Putamen (tissue), 1 donor: Measurements from ENCODE around the gene IQCM.
"Not testable (repeated sequence)": the region's sequence is repeated elsewhere in the genome, so short reads cannot be mapped to it uniquely, and the experiment has no call there.

ENCODE experiments used
- DNase-seq: peaks from one replicate; pipeline ENCODE4 v3.0.0-alpha.2; 2016; ENCODE audit warnings: low spot score

The IQCM gene

DNA sequence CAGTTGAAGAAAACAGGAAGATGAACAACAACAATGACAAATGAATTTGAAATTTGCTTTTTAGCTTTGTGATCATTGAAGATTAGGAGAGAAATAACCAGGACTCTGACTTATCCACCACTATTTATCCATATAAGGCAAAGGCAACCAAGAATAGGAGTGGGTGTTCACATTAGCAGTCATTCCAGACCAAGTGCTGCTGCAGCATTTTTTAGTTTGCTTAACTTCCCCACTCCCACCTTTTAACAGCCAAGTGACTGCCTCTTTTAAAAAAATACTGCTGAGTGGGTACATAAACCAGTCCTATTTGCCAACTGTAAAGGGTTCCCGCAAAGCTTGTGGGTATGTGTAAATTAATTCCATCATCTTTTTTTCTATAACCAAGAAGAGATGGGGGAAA lies 230.9 kb downstream of the IQCM start:
- no peak for DNase-seq

DNA sequence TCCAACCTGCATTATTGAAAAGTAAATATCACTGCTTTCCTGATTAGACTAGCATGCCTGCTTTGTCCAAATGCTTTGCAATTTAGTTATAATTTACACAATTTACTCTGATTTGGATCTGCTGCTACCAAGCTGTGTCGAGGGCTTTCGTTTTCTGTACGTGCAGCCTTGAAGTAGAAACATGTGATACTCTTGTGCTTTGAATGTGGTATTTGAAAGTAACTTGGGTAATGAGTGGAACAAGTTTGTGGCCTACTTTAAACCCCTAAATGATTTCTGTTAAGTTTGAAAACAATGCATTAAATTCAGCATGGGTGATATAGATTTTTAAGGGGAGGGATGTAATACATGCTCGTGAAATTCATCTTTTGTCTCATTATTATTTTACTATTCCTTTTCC lies 240.7 kb downstream of the IQCM start:
- DNase-seq = no peak

DNA sequence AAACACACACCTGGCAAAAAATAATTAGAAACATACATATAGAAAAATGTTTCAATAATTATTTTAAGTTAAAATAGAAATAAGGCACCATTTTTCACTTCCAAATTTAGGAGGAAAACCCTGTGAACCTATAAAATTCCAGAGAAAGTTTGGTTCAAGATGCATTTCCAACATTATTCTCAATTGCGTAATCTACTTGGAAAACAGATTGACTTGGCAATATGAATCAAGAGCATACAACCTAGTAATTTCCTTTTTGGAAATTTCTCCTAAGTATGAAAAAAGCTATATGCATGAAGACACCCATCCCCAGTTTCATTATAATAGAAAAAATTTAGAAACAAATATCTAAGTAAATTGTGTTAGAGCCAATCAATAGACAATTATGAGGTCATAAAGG lies 242.9 kb downstream of the IQCM start:
- DNase-seq = no peak

DNA sequence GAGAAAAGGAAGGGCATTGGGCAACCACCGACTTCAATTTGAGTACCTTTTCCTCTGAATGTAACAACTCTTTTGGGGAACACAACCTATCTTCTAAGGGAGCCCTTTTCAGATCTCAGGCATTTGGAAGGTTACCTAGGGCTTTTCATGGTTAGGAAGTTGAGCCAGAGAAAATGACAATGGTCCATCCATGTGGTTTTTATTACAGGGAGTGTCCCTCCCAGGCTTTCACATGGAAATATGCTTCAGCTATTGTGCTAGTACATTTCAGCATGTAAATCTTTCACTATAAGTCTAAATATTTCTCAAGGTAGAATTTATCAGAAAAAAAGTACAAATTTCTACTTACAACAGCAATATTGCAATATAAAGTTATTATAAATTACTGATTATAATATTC lies 259.8 kb downstream of the IQCM start:
- no peak for DNase-seq

DNA sequence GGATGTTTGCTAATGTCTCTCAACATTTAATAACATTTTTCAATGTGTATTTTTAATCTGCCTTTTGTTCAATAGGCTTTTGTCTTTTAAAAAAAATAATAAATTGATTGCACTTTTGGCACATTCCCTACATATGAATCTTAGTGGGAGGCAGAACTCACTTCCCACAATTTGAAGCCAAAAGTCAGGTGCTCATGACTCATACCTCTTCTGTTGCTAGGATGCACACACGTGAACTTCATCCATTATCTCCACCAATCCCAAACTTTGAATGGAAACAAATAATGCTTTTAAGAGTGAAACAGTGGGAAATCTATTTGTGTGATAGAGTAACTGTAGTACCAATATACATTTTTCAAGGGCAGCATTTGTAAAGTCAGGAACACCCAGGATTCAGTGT lies 260.5 kb downstream of the IQCM start:
- DNase-seq = peak; percentile 31

DNA sequence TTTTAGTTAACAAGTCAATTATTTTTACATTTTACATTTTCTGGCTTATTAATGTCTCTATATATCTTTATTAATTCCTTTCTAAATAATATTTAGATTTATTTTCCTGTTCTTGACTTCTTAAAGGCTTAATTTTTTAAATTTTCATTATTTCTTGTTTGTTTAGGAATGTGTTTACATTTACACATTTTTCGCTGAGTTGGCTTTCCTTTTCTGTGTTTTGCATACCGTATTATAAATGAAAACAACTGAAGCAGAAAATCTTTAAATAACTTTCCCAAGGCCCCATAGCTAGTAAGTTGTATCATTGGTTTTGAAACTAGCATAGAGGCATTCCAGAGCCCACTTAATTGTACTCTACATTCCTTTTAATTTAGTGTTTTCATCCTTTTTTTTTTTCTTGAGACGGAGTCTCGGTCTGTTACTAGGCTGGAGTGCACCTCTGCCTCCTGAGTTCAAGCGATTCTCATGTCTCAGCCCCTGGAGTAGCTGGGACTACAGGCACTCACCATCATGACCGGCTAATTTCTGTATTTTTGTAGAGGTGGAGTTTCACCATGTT lies 261.6 kb downstream of the IQCM start:
- DNase-seq = no peak

DNA sequence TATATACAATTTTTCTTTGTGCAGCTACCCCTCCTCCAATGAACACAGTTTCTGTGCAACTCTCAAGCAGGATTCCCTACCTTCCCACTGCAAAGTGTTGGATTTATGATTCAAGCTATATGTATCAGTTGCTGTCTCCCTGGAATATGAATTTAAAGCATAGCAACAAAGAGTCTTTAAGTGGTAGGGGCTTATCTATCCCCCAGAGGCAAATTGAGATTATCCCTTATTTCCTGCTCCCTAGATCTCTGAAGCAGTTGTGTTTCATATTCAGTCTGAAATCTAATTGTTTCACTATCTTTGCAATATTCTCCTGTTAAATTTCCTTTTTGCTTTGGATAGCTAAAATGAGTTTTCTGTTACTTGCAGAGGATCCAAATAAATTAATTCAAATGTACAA lies 263.0 kb downstream of the IQCM start:
- no peak for DNase-seq

DNA sequence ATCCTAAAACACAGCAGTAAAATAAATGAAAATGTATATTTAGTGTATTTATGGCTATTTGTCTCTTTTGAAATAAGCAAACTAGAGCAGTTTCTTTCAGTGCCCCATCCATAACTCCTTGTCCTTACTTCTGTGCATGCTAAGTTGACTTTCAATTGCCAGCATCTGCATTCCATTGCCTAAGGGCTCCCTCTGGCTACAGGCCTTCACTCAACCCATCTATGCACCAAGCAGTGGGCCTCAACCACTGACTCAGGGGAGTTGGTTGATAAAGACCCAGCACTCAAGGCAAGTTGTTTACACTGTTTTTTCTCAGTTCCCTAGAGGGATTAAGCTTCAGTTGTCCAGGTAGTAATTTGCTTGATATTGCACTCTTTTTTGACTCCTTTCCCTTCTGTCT lies 265.7 kb downstream of the IQCM start:
- DNase-seq = no peak

DNA sequence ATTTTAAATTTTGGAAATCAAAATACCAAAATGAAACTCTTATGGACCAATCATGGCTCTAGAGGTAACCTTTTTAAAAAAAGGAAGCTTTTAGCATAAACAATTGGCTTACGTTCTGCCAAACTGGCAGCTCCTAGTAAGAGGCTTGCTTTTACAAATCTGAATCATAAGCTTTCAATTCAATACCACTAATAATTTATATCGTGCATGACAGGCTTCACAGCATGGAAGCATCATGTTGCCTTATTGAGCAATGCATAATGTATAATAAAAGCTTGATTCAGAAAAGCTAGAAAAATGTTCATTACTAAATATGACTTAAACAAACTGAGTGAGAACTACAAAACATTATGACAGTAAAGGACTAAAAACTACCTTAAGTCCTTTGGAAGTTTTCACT lies 280.9 kb downstream of the IQCM start:
- DNase-seq = no peak

DNA sequence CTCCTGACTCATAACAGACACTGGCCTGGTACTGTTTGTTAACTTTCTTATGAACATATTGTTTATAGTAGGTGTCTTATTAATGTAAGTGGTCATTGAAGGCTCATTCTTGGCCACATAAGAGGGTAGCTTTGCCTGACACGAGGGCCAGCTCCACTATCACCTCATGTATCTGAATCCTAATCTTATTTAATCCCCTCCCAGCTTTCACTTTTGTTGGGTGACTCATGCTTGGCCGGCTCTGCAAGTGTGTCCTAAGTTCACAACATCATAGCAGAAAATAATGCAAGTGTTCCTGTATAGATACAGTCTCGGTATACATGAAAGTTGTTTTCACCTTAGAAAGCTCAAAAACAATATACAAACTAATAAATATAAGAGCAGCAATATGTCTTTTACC lies 283.8 kb downstream of the IQCM start:
- DNase-seq = no peak

DNA sequence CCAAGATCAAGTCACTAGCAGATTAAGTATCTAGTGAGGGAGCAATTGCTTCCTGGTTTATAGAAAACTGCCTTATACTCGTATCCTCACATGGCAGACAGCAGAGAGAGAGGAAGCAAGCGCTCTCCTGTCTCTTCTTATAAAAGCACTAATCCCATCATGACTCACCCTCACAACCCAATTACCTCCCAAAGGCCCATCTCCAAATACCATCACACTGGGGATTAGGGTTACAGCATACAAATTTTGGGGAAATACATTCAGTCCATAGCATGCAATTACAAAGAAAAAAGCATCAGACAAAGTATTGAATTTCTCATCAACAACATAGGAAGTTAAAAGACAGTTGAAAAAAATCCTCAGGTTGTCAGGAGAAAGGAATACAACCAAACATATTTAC lies 292.6 kb downstream of the IQCM start:
- DNase-seq = no peak

DNA sequence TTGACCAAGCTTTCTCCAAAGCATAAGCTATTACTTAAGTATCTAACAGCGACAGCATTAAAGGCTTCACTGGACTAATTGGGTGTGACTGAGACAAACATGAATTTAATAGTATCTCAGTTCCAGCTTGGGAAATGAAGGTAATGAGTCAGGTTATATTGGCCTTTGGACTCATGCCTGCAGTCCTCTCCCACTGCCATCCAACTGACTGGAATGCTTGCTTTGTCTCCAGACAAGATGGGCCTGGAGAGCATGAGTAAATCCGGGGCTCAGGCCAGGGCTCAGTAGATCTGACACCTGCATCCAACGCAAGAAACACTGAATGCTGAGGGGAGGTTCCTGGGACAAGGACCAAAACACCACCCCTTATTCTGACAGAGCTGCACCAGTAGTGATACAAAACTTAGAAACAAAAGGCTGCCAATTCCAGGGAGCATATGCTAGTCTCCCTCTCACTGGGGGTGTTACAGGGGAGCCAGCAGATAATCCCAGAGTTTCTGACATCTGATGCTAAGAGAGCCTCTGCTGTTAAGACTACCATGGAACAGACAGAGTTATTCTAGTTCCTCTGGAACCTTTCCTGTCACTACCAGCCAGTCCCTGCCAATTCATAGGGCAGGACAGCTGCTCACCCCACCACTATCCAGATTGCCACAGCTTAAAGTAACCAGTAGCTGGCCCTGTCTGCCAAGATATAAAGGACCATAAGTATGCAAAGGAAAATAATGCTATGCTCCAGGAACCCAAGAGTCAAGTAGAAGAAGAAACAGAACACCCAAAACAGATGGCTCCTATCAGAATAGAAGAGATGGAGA lies 293.8 kb downstream of the IQCM start:
- DNase-seq = no peak

DNA sequence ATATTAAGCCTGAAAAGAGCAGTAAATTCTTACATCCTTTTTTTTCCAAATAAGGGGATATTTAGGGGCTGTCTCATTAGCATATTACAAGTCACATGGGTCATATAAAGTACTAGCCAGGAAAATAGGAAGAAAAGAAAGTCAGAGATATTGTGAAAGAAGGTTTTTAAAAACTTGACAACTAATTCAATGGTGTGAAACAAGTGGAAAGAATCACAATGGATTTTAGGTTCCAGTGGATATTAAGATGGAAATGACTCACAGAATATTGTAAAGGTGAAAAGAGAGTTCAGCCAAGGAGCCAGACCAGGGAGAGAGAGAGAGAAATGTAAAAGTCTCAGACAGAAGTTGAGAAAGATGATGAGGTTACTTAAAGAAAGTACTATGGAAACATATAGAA lies 297.2 kb downstream of the IQCM start:
- no peak for DNase-seq

DNA sequence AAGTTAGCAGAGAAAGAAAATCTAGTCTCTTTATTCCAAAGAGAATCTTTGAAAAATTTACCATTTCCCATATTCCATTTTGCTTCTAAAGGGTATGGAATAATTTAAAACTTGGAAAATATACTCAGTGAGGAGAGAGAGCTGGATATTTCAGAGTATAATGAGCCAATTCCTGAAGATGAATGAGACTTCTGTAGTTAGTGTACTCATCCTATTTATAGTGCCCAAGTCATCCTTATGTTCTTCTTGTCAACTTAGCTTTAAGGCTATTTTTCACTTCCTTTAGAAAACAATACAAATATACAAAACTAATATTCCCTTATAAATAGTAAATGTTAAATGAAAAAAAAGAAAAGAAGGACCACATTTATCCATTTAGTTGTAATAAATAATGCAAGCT lies 302.6 kb downstream of the IQCM start:
- DNase-seq = no peak

DNA sequence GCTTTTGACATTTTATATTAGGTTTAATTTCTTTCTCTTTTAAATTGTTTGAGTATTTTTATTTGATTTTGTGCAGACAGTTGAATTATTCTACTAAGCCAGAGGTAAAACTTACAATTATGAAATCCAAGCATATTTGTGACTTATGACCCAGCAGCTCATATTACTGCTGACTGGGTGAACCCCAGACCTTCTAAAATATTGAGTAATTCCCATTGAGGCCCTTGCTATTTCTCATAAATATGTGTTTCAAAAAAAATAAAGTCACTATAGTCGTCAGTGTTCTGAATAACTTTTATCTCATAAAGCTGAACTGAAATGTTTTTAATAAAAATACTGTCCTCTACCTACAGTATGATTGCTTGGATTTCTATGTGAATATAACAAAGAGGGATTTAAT lies 303.1 kb downstream of the IQCM start:
- DNase-seq = no peak

DNA sequence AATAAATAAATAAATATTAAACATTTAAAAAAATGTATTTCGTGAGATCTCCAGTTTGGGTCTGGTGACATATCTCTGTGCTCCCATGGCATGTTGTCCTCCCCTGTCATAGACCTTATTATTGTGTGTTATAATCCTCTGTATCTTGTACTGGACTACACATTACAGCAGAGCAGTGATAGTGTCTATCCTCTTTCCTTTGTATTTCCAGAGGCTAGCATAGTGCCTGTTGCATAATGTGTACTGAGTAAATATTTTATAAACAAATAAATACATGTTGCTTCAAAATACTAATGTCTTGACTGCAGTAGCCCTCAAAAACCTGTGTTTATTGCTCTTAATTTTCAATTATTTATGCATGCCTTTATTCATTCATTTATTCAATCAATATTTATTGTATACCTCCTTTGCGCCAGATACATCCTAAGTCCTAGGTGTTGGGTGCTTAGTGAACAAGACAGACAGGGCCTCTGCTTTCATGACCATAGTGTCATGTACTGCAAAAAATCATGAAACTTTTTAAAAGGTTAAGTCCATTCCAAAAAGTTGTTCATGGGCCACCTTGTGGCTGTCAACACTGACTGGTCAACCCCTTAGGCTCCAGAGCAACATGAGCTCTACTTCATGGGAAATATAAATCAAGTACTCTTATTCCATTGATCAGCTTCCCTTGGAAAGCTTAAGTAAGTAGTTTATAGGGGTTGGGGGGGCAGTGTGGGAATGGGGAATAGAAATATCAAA lies 303.9 kb downstream of the IQCM start:
- DNase-seq = no peak

DNA sequence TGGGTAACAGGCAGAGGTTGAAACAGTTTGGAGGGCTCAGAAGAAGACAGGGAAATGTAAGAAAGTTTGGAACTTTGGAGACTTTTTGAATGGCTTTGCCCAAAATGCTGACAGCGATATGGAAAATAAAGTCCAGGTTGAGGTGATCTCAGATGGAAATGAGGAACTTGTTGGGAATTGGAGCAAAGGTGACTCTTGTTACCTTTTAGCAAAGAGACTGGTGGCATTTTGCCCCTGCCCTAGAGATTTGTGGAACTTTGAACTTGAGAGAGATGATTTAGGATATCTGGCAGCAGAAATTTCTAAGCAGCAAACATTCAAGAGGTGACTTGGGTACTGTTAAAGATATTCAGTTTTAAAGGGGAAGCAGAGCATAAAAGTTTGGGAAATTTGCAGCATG lies 308.3 kb downstream of the IQCM start:
- not testable (repeated sequence) for DNase-seq

DNA sequence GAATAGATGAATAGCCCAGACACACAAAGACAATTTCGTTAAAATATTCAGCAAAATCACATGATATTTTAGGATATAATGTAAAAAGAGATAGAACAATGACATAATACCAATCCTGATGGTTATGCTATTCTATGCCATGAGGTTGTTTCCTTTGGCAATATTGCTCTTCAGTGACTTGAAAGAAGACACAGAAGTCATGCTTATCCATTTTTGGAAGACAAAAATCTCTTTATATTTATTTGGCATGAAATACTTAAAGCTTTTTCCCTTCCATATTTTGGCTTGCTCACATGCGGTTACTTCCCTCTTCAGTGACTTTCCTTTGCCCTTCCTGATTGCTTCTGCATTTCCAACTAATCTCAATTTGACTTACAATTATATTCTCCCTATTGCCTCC lies 314.8 kb downstream of the IQCM start:
- DNase-seq = no peak

DNA sequence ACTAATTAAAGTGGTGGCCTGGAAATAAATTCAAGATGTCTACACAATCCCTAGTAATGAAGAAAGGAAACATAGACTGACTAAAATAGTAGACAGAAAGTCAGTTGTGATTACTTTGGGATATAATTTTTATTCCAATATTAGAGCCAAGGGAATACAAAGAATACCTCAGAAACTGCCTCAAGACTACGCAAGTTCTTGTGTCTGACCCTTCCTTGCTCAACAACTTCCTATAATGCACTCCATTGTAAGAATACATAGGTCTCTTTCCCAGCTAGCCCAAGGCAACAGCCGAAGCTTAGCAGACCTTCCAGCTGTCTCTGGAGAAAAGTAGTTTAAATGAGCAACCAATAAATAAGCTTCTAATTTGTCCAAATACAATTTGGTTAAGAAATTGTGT lies 315.9 kb downstream of the IQCM start:
- DNase-seq = no peak

DNA sequence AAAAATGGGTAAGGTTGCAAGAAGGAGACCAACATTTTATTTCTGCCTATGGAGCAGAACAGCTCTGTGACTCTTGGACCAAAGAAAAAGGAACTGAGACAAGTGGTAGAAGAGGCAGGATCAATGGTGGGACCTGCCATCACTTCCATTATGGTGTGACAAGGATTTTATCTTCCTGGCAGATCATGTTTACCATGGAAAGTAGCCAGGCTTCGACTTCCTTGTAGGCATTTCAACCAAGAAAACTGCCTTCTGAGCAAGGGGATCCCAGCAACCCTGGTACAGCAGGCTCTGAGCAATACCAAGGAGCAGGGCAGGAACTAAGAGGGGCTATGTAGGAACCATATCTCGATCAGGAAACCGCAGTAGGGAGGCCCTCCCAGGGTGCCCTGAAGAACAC lies 317.4 kb downstream of the IQCM start:
- DNase-seq = no peak

DNA sequence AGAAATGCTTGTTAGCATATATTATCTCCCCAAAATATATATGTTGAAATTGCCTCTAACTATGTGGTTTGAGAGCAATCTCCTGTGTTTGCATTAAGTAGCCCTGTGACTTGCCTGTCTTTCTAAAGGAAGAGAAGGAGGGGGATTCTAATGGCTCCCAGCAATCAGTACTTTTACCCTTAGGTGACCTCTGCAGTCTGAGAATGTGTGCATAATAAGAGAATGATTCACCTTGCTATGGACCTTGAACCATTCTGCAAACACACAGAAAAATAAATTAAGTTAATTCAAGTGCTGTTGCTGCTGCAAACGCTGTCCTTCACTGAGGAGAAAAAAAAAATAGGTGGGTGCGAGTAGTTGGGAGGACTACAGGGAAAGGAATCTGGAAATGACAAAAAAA lies 322.2 kb downstream of the IQCM start:
- DNase-seq = no peak

DNA sequence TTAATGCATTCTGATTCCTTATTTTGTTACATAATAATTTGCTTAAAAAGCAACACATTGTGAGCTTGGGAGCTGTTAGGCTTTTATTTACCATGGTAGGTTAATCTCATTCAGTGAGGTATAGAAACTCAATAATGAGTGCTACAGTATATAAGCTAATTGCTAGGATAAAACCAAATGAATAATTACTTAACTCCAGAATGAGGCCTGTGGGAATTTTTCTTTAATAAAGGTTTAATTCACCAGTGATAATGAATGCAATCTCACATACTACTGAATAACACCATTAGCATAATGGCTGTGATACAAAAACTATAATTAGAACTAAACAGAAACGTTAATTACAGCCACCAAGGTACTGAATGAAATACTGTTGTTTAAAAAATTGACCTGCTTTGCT lies 326.3 kb downstream of the IQCM start:
- DNase-seq = no peak

DNA sequence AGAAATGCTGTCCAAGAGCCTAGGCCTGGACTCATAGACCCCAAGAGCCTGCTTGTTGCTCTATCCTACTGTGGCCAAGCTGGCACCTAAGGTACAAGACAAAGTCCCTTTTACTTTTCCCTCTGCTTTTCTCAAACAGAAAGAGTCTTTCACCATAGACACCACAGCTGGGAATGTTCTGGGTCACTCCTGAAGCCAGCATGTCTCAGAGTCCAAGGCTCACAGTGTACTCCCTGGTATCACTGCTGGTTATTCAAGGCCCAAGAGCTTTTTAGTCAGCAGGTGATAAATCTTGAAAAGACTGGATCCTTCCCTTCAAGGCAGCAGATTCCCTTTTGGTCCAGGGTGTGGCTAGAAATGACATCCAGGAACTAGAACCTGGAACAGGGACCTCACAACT lies 328.8 kb downstream of the IQCM start:
- no peak for DNase-seq
